HG03175 (cell line): ENCODE measurements around the gene RAPSN.

ENCODE experiments used
- ATAC-seq: cut with Tn5 transposase; IDR thresholded peaks from one replicate; pipeline ENCODE4 v1.9.1; 2021; ENCODE audit warnings: mild to moderate bottlenecking, moderate library complexity; ENCODE audit not compliant: unreplicated experiment

RAPSN gene

DNA sequence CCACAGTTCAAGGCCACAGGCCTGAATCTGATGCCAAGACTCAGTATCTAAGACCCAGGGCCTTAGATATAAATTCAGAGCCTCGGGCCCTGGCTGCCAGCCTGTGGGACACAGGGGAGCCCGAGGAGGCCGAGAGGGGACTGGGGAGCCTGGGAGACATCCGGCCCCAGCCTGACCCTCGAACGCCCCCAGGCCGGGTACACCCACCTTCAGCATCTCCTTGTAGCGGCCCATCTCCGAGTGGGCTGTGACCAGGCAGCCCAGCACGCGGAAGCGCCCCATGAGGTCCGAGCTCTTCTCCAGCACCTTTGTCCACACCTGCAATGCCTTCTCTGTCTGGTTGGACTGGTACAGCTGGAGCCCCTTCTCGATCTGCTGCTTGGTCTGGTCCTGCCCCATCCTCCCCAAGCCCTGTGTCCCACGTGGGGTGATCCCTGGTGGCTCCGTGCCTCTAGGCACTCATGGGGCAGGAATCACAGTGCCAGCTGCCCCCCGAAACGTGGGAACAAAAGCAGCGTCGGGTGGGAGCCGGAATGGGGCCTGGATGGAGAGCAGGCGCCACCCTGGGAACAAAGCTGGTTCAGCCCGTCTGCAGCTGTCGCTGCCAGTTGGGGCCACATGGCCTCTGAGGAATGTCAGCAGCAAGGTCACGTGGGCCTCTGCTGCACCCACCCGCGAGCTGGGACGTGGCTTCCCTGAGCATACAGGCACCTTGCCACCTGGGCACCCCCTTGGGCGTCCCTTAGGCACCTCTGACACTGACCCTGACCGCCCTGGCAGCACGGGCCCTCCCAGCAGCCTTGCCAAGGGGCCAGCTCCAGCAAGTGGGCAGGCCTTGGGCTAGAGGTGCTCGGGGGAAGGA is at the start of gene RAPSN:
RAPSN (minus strand) TSS at position 571 of the 862 bp plus-strand sequence; CDS start at position 399, 172 bp downstream.
- no peak for ATAC-seq

DNA sequence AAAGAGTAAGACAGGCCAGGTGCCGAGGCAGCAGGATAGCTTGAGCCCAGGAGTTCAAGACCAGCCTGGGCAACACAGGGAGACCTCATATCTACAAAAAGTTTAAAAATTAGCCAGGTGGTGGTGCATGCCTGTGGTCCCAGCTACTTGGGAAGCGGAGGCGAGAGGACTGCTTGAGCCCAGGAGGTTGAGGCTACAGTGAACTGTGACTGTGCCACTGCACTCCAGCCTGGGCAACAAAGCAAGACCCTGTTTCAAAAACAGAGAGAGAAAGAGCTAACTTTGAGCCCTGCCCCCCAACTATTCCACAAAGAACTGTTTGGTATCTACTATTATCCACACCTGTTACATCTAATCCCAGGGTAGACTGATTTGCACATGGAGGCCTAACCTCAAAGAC is 49.2 kb upstream of the RAPSN start:
- no peak for ATAC-seq

GRCh38 chr11:47496808-47497207 is 47.9 kb upstream of the RAPSN start:
- no peak for ATAC-seq

GRCh38 chr11:47495856-47496217 is 46.9 kb upstream of the RAPSN start:
- ATAC-seq, result no peak

GRCh38 chr11:47495011-47495855 is 46.3 kb upstream of the RAPSN start:
- no peak for ATAC-seq

GRCh38 chr11:47489395-47489755 is 40.4 kb upstream of the RAPSN start:
- ATAC-seq, result no peak

GRCh38 chr11:47488674-47489394 is 39.9 kb upstream of the RAPSN start:
- no peak for ATAC-seq

DNA sequence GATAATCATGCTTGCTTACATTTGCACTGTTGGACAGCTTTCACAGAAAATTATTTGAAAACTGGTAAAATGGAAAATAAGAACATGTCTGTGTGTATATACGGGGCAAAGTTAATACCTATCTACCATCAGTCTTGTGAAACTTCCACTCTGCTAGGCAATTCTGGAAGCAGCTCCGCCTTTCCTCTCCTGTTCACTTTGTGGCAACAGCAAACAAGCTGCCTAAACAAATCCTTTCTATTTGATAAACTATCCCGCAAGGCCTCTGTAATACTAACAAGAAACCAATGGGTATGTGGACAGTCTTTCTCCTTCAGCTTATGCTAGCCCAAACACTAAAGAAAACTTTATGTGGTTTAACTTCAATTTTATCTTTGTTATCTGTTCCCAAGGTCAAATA is 39.2 kb upstream of the RAPSN start:
- no peak for ATAC-seq

DNA sequence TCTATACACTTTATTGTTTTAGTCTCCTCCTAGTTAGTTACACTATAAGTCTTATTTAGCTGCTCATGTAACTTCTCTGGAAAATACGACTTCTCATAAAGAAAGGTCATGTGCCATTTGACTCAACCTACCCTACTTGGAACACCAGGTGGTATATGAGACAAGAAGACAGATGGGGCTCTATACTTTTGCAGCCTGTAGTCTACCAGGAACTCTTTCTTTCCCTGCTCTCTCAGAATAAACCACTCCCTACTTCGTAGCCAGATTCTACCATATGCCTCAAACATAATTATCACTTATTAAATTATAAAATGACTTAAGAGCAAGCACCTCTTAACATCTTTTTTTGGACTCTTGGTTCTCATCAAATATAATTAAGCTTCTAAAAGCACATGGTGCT is 38.5 kb upstream of the RAPSN start:
- no peak for ATAC-seq

DNA sequence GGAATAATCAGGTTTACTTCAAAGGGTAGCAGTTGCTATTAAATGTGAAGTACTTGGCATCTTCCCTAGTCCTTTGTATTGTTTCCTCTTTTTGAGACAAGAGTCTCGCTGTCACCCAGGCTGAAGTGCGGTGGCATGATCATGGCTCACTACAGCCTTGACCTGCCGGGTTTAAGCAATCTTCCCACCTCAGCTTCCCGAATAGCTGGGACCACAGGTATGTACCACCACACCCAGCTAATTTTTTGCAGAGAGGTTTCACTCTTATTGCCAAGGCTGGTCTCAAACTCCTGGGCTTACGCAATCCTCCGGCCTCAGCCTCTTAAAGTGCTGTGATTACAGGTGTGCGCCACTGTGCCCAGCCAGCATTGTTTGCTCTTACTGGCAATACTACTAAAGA is 36.2 kb upstream of the RAPSN start:
- no peak for ATAC-seq

DNA sequence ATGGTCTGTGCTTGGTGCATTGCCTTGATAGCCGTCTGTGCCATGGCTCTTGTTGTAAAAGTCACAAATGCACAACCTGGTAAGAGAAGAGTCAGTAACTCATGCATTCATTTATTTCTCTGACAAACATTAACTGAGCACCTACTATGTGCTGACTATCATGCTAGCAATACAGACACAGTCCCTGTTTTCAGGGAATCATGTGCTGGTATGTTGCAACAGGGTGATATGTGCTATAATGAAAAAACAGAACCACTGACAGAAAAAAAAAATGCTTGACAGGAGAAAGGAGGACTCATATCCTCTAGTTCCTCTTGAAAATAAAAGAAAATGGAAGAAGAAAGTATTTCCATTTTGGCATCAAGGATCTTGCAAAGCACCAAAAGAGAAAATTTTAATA is 34.5 kb upstream of the RAPSN start:
- no peak for ATAC-seq

- ATAC-seq, result no peak
Observed at GRCh38 chr11:47480762-47481161, 31.8 kb upstream of the RAPSN start.

DNA sequence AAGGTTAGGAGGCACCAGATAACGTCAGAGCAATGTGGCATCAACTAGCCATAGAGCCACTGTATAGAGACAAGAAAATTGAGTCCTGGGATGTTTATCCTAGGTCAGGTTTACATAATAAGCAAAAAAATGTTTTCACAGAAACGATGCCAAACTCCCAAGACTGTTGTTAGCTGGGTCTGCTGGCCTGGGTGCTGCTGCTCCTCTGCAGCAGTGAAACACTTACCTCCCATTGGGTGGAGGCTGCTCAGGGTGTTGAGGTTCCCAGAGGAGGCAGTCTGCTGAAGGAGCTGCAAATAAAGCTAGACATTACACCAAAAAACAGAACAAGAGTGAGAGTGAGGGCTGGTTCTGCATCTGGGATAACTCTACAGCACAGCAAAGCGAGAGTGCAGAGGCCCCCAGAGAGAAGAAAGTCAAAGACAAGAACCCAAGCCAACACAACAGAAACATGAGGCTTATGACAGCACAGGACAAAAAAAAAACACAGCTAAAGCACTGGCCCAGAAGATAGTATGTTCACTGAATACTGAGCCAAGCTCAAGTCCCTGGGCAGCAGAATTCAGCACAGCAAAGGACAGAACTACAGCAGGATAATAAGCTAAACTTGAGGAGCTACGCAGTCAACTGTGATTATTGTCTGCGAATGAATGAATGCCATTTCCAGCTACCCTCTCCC is 29.9 kb upstream of the RAPSN start:
- no peak for ATAC-seq

DNA sequence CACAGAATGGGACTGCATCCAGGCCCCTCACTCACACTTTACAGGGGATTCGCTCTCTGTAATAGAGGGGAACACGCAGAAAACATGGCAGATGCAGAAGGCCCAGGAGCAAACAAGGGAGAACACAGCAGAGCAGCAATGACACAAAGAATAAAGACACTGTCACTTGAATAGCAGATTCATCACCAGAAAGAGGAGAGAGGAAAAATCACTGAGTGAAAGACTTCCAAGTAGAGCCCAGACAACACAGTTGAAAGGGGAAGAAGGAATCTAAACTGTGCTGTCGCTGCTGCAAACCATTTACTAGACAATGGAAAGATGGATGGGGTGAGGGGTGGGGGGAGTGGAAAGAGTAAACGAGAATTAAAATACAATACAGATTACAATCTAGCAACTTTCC is 28.8 kb upstream of the RAPSN start:
- no peak for ATAC-seq

GRCh38 chr11:47477323-47477722 is 28.4 kb upstream of the RAPSN start:
- ATAC-seq, result no peak

GRCh38 chr11:47470671-47471070 is 21.7 kb upstream of the RAPSN start:
- no peak for ATAC-seq

DNA sequence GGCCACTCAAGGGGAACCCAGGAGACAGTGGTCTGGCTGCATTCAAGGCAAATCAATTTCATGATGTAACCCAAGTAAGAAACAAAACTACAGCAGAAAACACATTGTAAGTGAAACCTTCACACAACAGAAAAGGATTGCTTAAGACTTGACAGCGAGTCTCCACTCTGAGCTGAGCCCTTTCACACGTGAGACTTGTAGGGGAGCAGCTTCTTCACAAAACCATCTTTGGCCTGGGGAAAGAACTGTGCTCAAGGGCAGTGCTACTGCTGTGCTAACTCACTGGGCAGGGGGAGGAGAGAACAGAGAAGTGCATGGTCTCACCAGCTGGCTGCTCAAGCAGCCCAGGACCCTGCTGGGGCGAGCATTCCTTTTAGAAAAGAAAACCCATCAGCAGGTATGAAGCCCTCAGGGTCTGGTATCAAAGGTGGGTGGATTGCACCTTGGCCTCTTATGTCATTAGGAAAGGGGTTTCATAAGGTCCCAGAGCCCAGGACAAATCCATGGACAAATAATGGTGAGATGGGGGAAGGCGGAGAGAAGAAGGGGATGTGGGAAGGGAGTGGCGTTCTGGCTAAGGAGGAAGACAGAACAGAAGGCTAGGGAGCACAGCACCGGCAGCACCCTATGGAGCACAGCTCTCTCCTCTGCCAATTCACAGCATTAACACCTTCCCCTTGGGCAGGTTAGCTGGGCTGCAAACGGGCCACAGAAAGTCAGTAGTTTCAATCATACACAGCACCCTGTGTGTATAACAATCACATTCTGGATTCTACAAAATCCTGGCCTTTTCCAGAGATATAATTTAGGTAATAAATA is 20.6 kb upstream of the RAPSN start:
- no peak for ATAC-seq

DNA sequence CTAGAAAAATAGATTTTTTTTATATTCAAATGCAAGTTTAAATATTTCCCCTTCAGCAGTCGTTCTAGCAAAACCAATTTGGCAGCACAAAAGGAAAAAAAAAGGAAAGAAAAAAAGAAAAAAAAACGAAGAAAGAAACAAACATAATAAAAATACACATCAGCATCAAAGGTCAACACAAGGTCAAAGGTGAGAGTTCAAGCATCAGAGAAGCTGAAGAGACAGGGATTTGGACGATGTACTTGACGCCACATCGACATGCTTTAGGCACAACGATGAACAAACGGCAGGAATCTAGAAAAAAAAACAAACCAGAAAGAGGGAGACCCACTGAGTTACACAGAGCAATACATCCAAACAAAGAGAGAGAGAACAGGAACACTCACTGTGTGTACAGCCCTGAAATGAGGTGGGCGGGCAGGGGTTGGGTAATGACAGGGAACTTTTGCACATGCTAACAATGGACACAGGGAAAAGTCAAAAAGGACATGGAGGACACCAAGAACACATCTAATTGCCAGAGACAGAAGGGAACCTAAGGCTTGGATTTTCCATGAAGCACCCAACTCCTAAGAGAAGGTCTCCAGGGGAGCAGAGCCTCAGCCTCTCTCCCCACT is 19.8 kb upstream of the RAPSN start:
- ATAC-seq, result no peak

DNA sequence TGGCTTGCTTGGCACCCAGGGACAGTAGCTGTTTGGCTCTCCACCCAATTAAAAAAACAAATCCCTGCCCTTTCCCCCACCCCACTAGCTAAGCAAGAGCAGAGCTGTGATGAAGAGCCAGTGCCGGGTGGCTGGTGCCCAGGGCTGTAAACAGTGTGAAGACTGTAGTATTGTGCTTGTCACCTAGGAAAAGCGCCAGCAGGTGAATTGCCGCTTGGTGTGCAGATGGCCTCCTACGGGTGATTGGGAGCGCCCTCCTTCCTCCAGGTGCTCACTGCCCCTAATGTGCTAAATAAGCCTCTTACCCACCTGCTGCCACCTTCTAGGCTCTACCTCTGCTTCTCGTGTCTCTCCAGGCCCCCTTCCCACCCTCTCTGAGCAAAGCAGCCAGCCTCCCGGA is 18.4 kb upstream of the RAPSN start:
- ATAC-seq, result no peak
